ENCODE data around the gene PIGS.

Gene PIGS

DNA sequence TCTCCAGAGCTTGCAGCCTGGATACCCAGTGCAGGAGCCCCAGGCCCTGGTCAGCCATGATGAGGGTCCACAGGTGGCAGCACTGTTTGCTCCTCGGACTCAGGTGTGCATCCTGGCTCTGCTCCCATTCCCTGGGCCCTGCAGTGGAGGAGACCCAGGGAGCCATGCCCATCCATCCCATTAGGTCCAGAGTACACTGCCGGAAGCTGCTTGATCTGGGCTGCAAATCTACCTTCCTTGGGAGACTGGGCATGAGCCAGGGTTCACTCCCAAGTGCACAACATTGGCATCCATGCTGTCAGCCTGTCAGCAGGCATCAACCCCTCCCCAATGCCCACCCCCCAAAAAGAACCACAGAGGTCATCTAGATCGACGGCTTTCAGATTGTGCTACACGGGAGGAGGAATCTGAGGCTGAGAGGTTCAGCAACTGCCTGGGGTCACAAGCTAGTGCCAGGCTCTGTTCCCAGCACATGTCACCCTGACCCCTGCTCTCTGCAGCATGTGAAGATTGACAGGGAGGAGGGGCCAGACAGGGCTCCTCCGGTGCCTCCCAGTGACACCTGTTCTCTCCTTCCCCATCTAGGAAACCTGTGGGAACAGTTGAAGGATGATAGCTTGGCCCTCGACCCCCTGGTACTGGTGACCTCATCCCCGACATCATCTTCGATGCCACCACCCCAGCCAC lies 34.6 kb downstream of the PIGS start:
- Histone ChIP-seq H2AK5ac (ENCODE audit: low read length) (no peak overlapping the region), H3K27me3 (ENCODE audit: insufficient read depth, low read length, poor library complexity) (no peaks in the 10 kb centered on the region), H3K79me2 (ENCODE audit: control insufficient read depth, insufficient read depth, low read length) (no peaks in the 10 kb centered on the region), H3K36me3 (ENCODE audit: control insufficient read depth, insufficient read depth, low read length) (no peaks in the 10 kb centered on the region), H2BK15ac (replicated peaks; ENCODE audit: low read depth) (no peak overlapping the region), H3K79me1 (ENCODE audit: low read length) (no peaks in the 10 kb centered on the region), H3K18ac (ENCODE audit: low read length) (no peak overlapping the region), H3K56ac (ENCODE audit: low read length) (no peak overlapping the region), H2BK5ac (ENCODE audit: low read length) (no peak overlapping the region), H3K4ac (ENCODE audit: low read depth, low read length) (no peak overlapping the region), H2BK120ac (ENCODE audit: low read depth, low read length) (no peak overlapping the region), H3K9ac (ENCODE audit: low read length) (no peak overlapping the region), H3K4me1 (ENCODE audit: control insufficient read depth, low read depth, low read length) (no peaks in the 10 kb centered on the region), H4K8ac (ENCODE audit: low read depth, low read length) (no peak overlapping the region), H3K23ac (ENCODE audit: low read length) (no peak overlapping the region), H3K4me3 (ENCODE audit: low read length) (no peak overlapping the region), H3K27ac (ENCODE audit: low read depth, low read length) (no peak overlapping the region), H4K5ac (ENCODE audit: low read length) (no peak overlapping the region), H3K4me2 (ENCODE audit: low read length) (no peak overlapping the region)
- no peak for DNase-seq
- no CpG with 5 or more reads among the region's 9 CpGs for WGBS (ENCODE audit: extremely low coverage, insufficient coverage, low lambda C conversion rate)

DNA sequence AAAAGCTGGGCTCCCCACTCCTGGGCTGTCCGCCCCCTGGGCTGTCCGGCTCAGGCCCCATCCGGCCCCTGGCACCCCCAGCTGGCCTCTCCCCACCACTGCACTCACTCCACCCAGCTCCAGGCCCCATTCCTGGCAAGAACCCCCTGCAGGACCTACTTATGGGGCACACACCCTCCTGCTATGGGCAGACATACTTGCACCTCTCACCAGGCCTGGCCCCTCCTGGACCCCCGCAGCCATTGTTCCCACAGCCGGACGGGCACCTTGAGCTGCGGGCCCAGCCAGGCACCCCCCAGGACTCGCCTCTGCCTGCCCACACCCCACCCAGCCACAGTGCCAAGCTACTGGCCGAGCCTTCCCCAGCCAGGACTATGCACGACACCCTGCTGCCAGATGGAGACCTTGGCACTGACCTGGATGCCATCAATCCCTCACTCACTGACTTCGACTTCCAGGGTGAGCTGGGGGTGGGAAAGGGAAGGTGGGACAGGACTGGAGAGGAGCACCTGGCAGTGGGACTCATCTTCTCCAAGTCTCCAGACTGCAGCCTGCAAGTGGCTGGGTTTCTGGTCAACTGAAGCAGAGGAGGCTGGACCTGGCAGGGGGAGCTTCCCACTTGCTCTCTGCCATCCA lies 36.5 kb downstream of the PIGS start:
- Histone ChIP-seq H3K4me2 (ENCODE audit: low read length) (no peak overlapping the region), H3K79me2 (ENCODE audit: control insufficient read depth, insufficient read depth, low read length) (no peaks in the 10 kb centered on the region), H3K36me3 (ENCODE audit: control insufficient read depth, insufficient read depth, low read length) (no peaks in the 10 kb centered on the region), H3K4me1 (ENCODE audit: control insufficient read depth, low read depth, low read length) (no peaks in the 10 kb centered on the region), H3K79me1 (ENCODE audit: low read length) (no peaks in the 10 kb centered on the region), H2BK120ac (ENCODE audit: low read depth, low read length) (no peak overlapping the region), H3K4ac (ENCODE audit: low read depth, low read length) (no peak overlapping the region), H3K27ac (ENCODE audit: low read depth, low read length) (no peak overlapping the region), H2AK5ac (ENCODE audit: low read length) (no peak overlapping the region), H4K5ac (ENCODE audit: low read length) (no peak overlapping the region), H3K18ac (ENCODE audit: low read length) (no peak overlapping the region), H3K56ac (ENCODE audit: low read length) (no peak overlapping the region), H2BK15ac (replicated peaks; ENCODE audit: low read depth) (no peak overlapping the region), H3K9ac (ENCODE audit: low read length) (no peak overlapping the region), H3K4me3 (ENCODE audit: low read length) (no peak overlapping the region), H2BK5ac (ENCODE audit: low read length) (no peak overlapping the region), H3K27me3 (ENCODE audit: insufficient read depth, low read length, poor library complexity) (no peaks in the 10 kb centered on the region), H4K8ac (ENCODE audit: low read depth, low read length) (no peak overlapping the region), H3K23ac (ENCODE audit: low read length) (no peak overlapping the region)
- no peak for DNase-seq
- WGBS (ENCODE audit: extremely low coverage, insufficient coverage, low lambda C conversion rate): no CpG with 5 or more reads among the region's 11 CpGs

DNA sequence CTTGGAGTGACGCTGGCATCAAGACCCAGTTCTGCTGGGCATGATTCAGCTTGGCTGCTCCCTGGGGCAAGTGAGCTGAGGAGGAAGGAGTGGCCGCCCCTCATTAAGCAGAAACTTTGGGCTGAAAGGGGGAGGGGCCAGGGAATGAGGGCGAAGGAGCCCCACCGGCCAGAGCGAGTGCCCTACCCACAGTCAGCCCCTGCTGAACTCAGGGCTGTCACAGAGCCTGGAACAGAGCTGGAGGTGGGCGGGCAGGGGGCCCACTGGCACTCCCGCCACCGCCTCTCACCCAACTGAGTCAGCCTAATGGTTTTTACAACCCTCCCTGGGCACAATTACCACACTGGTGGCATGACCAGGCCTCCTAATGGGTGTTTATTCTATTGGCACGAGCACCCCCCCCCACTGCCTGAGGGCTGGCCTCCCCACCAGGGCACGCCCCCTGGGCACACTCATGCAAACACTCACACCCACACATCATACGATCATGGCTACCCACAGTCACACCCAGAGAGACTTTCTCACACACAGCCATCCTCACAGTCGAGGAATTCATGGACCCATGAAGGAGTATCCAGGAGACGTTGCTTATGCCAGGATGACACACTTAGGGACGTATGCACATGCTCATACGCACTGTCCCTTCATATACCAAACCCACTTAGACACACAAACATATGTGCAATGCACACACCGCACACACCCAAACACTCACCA lies 38.1 kb downstream of the PIGS start:
- Histone ChIP-seq H3K79me2 (ENCODE audit: control insufficient read depth, insufficient read depth, low read length) (no peaks in the 10 kb centered on the region), H3K23ac (ENCODE audit: low read length) (no peak overlapping the region), H3K27ac (ENCODE audit: low read depth, low read length) (no peak overlapping the region), H2BK5ac (ENCODE audit: low read length) (no peak overlapping the region), H2AK5ac (ENCODE audit: low read length) (no peak overlapping the region), H4K5ac (ENCODE audit: low read length) (no peak overlapping the region), H3K56ac (ENCODE audit: low read length) (no peak overlapping the region), H4K8ac (ENCODE audit: low read depth, low read length) (no peak overlapping the region), H3K4me1 (ENCODE audit: control insufficient read depth, low read depth, low read length) (no peaks in the 10 kb centered on the region), H3K27me3 (ENCODE audit: insufficient read depth, low read length, poor library complexity) (no peaks in the 10 kb centered on the region), H3K4me2 (ENCODE audit: low read length) (no peak overlapping the region), H3K4ac (ENCODE audit: low read depth, low read length) (no peak overlapping the region), H3K36me3 (ENCODE audit: control insufficient read depth, insufficient read depth, low read length) (no peaks in the 10 kb centered on the region), H3K79me1 (ENCODE audit: low read length) (no peaks in the 10 kb centered on the region), H3K9ac (ENCODE audit: low read length) (no peak overlapping the region), H3K18ac (ENCODE audit: low read length) (no peak overlapping the region), H2BK120ac (ENCODE audit: low read depth, low read length) (no peak overlapping the region), H2BK15ac (replicated peaks; ENCODE audit: low read depth) (no peak overlapping the region), H3K4me3 (ENCODE audit: low read length) (no peak overlapping the region)
- no peak for DNase-seq
- WGBS (ENCODE audit: extremely low coverage, insufficient coverage, low lambda C conversion rate): no CpG with 5 or more reads among the region's 16 CpGs

DNA sequence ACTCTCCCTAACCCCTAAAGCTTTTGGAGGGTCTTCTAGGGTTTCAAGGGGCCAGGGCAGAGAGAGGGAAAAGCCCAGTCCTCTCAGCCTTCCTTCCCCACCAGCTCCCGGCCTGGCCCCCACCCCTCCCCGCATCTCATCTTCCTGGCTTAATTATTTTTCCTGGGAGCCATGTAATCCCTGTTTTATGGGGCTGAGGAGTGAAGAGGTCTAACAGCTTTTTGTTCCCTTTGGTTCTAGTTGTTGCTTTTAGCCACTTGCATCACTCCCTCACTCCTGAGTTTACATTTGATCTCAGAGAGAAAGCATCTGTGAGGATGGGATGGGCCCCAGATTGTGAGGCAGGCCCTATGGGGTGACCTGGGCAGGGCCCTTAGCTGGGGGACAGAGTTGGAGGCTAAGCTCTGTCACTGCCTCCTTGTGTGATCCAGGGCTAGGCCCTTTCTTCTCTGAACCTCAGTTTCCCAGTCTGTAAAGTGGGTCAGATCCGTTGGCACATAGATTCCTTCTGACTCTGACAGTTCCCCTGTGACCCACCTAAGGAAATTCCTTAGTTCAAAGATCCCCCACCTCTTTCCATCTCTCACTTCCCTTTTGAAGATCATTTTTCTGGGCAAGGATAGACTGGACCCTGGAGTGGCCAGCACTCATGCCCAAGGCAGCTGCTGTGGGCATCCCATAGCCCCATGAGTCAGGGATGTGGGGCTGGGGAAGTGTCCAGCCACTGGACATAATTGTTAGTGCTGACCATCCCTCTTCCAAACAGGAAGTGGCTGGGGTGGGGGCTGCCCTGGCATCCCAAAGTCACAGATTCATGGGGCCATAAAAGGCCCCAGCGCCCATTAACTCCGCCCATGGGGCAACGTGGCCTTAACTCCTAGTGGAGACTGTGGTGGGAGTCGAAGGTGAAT lies 39.0 kb downstream of the PIGS start:
- H3K23ac ChIP-seq (ENCODE audit: low read length): no peak overlapping the region
- H3K4me1 ChIP-seq (ENCODE audit: control insufficient read depth, low read depth, low read length): no peaks in the 10 kb centered on the region
- H2BK15ac ChIP-seq (replicated peaks; ENCODE audit: low read depth): no peak overlapping the region
- no peaks in the 10 kb centered on the region for H3K36me3 ChIP-seq (ENCODE audit: control insufficient read depth, insufficient read depth, low read length)
- no peak overlapping the region for H3K4me2 ChIP-seq (ENCODE audit: low read length)
- H4K5ac ChIP-seq (ENCODE audit: low read length): no peak overlapping the region
- no peak overlapping the region for H3K4me3 ChIP-seq (ENCODE audit: low read length)
- DNase-seq: no peak
- no peaks in the 10 kb centered on the region for H3K79me2 ChIP-seq (ENCODE audit: control insufficient read depth, insufficient read depth, low read length)
- H3K56ac ChIP-seq (ENCODE audit: low read length): no peak overlapping the region
- no peaks in the 10 kb centered on the region for H3K27me3 ChIP-seq (ENCODE audit: insufficient read depth, low read length, poor library complexity)
- H3K79me1 ChIP-seq (ENCODE audit: low read length): no peaks in the 10 kb centered on the region
- no CpG with 5 or more reads among the region's 7 CpGs for WGBS (ENCODE audit: extremely low coverage, insufficient coverage, low lambda C conversion rate)
- H3K18ac ChIP-seq (ENCODE audit: low read length): no peak overlapping the region
- no peak overlapping the region for H2BK5ac ChIP-seq (ENCODE audit: low read length)
- H3K4ac ChIP-seq (ENCODE audit: low read depth, low read length): no peak overlapping the region
- no peak overlapping the region for H3K27ac ChIP-seq (ENCODE audit: low read depth, low read length)
- no peak overlapping the region for H4K8ac ChIP-seq (ENCODE audit: low read depth, low read length)
- H2AK5ac ChIP-seq (ENCODE audit: low read length): no peak overlapping the region
- no peak overlapping the region for H3K9ac ChIP-seq (ENCODE audit: low read length)
- no peak overlapping the region for H2BK120ac ChIP-seq (ENCODE audit: low read depth, low read length)

DNA sequence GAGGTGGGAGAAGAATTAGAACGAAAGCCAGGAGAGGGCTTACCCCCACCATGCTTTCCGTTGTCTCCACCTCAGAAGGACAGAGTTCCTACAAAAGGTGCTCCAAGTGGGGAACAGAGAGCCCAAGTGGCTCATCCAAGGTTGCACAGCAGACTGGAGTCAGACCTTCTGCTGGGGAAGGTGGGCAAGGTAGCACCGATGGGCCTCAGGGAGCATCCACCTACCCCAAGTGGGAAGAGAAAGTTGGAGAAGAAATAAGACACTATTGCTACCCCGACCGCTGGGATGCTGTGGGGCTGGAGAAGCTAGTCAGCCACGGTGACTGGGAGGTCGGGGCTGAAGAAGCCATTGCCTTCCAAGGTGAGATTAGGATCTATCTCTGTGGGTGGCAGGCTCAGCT lies 40.4 kb downstream of the PIGS start:
- Histone ChIP-seq H2AK5ac (ENCODE audit: low read length) (no peak overlapping the region), H2BK15ac (replicated peaks; ENCODE audit: low read depth) (no peak overlapping the region), H3K18ac (ENCODE audit: low read length) (no peak overlapping the region), H3K4me2 (ENCODE audit: low read length) (no peak overlapping the region), H3K4me1 (ENCODE audit: control insufficient read depth, low read depth, low read length) (no peaks in the 10 kb centered on the region), H3K27me3 (ENCODE audit: insufficient read depth, low read length, poor library complexity) (no peaks in the 10 kb centered on the region), H3K9ac (ENCODE audit: low read length) (no peak overlapping the region), H3K79me2 (ENCODE audit: control insufficient read depth, insufficient read depth, low read length) (no peaks in the 10 kb centered on the region), H2BK120ac (ENCODE audit: low read depth, low read length) (no peak overlapping the region), H3K36me3 (ENCODE audit: control insufficient read depth, insufficient read depth, low read length) (no peaks in the 10 kb centered on the region), H4K8ac (ENCODE audit: low read depth, low read length) (no peak overlapping the region), H3K4me3 (ENCODE audit: low read length) (no peak overlapping the region), H3K27ac (ENCODE audit: low read depth, low read length) (no peak overlapping the region), H2BK5ac (ENCODE audit: low read length) (no peak overlapping the region), H3K23ac (ENCODE audit: low read length) (no peak overlapping the region), H4K5ac (ENCODE audit: low read length) (no peak overlapping the region), H3K79me1 (ENCODE audit: low read length) (no peaks in the 10 kb centered on the region), H3K4ac (ENCODE audit: low read depth, low read length) (no peak overlapping the region), H3K56ac (ENCODE audit: low read length) (no peak overlapping the region)
- WGBS (ENCODE audit: extremely low coverage, insufficient coverage, low lambda C conversion rate): no CpG with 5 or more reads among the region's 7 CpGs
- no peak for DNase-seq

Data from mesendoderm (in vitro differentiated cells).